GM18520 (cell line): ENCODE measurements around the gene MELK.
"Not testable (repeated sequence)": the region's sequence is repeated elsewhere in the genome, so short reads cannot be mapped to it uniquely, and the experiment has no call there.

Experiments used
- ATAC-seq: cut with Tn5 transposase; IDR thresholded peaks from one replicate; pipeline ENCODE4 v1.9.1; 2021; ENCODE audit not compliant: unreplicated experiment

MELK gene

GRCh38 chr9:36572515-36573418, at the start of gene MELK:
TSS of gene MELK (plus strand) at chr9:36572895. CDS start at chr9:36581682, 8,787 bp downstream.
- peak; percentile 43 for ATAC-seq

DNA sequence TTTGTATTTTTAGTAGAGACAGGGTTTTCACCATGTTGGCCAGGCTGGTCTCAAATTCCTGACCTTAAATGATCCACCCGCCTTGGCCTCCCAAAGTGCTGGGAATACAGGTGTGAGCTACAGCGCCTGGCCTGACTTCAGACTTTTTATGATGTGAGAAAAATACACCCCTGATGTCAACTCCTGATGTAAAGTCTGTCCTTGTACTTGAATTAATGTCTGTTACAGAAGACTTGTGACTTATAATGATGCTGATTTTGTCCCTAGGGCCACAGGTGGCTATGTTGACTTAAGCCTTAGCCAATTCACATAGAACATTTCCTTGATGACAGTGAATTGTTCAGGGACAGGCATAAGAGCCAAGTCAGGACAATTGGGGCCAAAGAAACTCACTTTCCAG, 42.5 kb upstream of the MELK start:
- ATAC-seq, result no peak

DNA sequence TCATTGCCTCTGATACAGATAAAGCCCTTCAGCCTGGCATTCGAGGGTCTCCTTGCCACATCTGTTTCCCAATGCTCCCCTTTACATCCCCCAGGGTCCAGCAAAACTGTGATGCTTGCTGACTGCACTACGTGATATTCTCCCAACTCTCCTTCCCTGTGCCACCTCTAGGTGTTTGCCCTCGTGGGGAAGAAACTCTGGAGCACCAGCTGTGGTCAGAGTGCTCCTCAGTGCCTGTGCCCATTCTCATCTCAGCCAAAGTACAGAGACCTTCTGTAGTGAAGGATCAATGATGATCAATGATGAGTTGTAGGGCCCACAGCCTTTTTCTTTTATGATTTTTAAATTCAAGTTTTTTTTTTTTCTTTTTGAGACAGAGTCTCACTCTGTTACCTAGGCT, 40.3 kb upstream of the MELK start:
- no peak for ATAC-seq

- not testable (repeated sequence) for ATAC-seq
Observed at GRCh38 chr9:36533726-36534125, 39.0 kb upstream of the MELK start.

GRCh38 chr9:36535107-36535506, 37.6 kb upstream of the MELK start:
- ATAC-seq, result no peak

- no peak for ATAC-seq
Observed at GRCh38 chr9:36537861-36538260, 34.8 kb upstream of the MELK start.

- no peak for ATAC-seq
Observed at GRCh38 chr9:36542355-36542754, 30.3 kb upstream of the MELK start.

DNA sequence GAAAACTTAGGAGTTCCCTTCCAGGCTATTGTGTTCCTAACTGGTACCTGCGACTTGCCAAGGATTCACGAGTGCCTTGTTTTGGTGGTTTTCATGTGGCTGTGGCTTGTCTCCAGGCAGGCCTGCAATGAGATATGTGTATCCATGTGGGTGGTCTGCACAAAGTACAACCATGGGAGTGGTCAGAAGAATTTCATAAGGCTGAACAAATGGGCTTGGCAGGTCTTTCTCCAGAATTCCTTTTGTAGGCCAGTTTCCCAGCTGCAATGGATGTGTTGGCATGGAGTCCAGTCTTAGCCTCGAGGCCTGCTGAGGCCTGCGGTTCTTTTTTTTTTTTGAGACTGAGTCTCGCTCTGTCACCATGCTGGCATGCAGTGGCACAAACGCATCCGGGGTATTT, 28.8 kb upstream of the MELK start:
- no peak for ATAC-seq

GRCh38 chr9:36547598-36547997, 25.1 kb upstream of the MELK start:
- no peak for ATAC-seq

GRCh38 chr9:36548454-36548853, 24.2 kb upstream of the MELK start:
- ATAC-seq, result no peak

- no peak for ATAC-seq
Observed at GRCh38 chr9:36550135-36550534, 22.6 kb upstream of the MELK start.

GRCh38 chr9:36550631-36551098, 22.0 kb upstream of the MELK start:
- peak; percentile 73 for ATAC-seq

GRCh38 chr9:36551129-36551528, 21.6 kb upstream of the MELK start:
- ATAC-seq, result no peak

DNA sequence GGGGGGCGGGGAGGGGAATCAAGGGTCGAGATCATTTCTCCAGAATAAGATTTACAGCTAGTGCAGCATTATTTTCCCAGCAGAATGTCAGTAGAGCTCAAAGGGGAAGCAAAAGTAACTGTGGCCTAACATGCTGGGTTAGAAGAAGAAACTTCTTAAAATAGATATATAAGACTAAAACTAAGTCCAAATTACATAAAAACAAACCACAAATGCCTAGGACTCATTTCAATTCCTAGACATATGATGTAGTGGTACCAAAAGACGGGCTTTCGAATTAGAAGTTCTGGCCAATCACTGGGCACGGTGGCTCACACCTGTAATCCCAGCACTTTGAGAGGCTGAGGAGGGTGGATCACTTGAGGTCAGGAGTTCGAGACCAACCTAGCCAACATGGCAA, 20.8 kb upstream of the MELK start:
- ATAC-seq, result no peak

GRCh38 chr9:36559036-36559695, 13.5 kb upstream of the MELK start:
- no peak for ATAC-seq

DNA sequence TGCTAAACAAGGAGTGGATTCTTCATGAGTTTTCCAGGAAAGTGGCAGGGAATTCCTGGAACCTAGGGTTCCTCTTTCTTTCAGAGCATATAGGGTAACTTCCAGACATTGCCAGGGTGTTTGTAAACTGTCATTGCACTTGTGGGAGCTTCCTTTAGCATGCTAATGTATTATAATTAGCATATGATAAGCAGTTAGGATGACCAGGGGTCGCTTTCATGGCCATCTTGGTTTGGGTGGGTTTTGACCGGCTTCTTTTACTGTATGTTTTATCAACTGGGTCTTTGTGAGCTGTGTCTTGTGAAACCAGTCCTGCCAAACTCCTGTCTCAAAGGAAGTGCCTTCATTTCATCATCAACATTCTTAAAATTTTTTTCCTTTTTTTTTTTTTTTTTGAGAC, 11.9 kb upstream of the MELK start:
- no peak for ATAC-seq

GRCh38 chr9:36562801-36563200, 9.9 kb upstream of the MELK start:
- ATAC-seq, result not testable (repeated sequence)

GRCh38 chr9:36566813-36567221, 5.9 kb upstream of the MELK start:
- ATAC-seq, result no peak

GRCh38 chr9:36568681-36569080, 4.0 kb upstream of the MELK start:
- ATAC-seq, result not testable (repeated sequence)

DNA sequence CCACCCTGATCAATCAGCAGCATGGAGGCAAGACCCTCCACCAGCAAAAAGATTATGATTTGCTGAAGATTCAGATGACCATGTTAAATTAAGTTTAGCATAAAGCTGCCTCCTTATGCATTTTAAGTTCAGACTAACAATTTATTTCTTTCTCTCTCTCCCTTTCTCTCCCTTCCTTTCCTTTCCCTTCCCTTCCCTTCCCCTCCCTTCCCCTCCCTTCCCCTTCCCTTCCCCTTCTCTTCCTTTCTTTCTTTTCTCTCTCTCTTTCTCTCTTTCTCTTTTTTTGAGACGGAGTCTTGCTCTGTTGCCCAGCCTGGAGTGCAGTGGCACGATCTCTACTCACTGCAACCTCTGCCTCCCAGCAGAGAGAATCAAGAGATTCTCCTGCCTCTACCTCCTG, 1.4 kb upstream of the MELK start:
- ATAC-seq, result no peak

DNA sequence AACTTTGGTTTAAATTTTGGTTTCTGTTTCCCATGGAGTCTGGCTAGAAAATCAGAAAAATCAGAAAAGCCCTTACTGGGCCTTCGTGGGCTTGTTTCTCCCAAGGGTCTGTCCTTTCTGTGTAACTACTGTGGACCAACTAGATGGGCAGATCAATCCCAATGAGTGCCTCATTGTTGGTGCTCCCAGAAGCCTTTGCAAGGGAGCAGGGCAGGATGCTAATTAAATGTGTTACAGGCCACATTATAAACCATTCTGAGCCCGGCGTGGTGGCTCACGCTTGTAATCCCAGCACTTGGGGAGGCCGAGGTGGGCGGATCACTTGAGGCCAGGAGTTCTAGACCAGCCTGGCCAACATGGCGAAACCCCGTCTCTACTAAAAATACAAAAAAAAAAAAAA, 1.4 kb downstream of the MELK start:
- ATAC-seq, result not testable (repeated sequence)

DNA sequence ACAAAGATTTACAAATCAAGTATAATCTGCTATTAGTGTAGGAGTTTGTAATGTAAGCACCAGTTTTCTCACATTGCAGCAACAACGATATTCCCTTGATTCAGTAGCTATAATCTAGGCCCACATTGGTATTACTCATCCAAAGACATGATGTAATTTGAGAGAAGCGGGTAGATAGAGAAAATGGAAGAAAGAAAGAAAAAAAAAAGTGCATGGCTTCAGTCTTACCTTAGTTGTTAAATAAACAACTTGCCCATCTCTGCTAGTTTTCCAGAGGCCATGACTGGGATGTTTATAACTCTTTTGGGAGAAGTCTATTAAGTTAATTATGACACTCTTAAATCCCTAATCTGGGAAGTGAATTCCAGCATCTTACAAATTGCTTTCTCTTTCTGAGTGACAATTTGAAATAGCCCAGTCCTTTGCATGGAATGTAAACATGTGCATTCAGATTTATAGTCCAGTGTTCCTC, 2.8 kb downstream of the MELK start:
- ATAC-seq, result no peak
